DOHH2 (cell line): Measurements from ENCODE around the gene C16orf92.

ENCODE experiments used
- H3F3A ChIP-seq: fragments of 200-600 bp; sonication (generic), shearing (Covaris generic); 2 replicates; pipeline ENCODE4 v1.6.0; 2016; ENCODE audit warnings: antibody characterized with exemption, mild to moderate bottlenecking; ENCODE audit not compliant: control insufficient read depth, insufficient read depth
- H3K27ac ChIP-seq: fragments of 200-600 bp; sonication (generic); 2 replicates; pipeline ENCODE4 v1.5.1; 2014; ENCODE audit warnings: low read depth, mild to moderate bottlenecking, low read length, moderate library complexity
- H3K27me3 ChIP-seq: fragments of 200-600 bp; sonication (generic); 2 replicates; pipeline ENCODE4 v1.6.1; 2014; ENCODE audit warnings: mild to moderate bottlenecking, low read length, mixed read lengths; ENCODE audit not compliant: control insufficient read depth
- H3K36me3 ChIP-seq: fragments of 200-600 bp; sonication (generic); 2 replicates; pipeline ENCODE4 v1.6.1; 2014; ENCODE audit warnings: mild to moderate bottlenecking, low read length, moderate library complexity, mixed read lengths; ENCODE audit not compliant: control insufficient read depth
- H3K4me1 ChIP-seq: fragments of 200-600 bp; sonication (generic); 2 replicates; pipeline ENCODE4 v1.6.1; 2014; ENCODE audit warnings: mild to moderate bottlenecking, low read length, mixed read lengths; ENCODE audit not compliant: control insufficient read depth
- H3K4me2 ChIP-seq: fragments of 200-600 bp; sonication (generic); 2 replicates; pipeline ENCODE4 v1.6.0; 2014; ENCODE audit warnings: mild to moderate bottlenecking, low read length, moderate library complexity
- H3K4me3 ChIP-seq: fragments of 200-600 bp; sonication (generic); 2 replicates; pipeline ENCODE4 v1.5.1; 2014; ENCODE audit warnings: mild to moderate bottlenecking, low read length, mixed read lengths
- H3K79me2 ChIP-seq: fragments of 200-600 bp; sonication (generic); 2 replicates; pipeline ENCODE4 v1.6.1; 2014; ENCODE audit warnings: mild to moderate bottlenecking, low read length, mixed read lengths; ENCODE audit not compliant: control insufficient read depth
- H3K9me2 ChIP-seq: fragments of 200-600 bp; sonication (generic); replicated peaks from 2 replicates; pipeline ENCODE4 v1.6.1; 2014; ENCODE audit warnings: mild to moderate bottlenecking, low read length, mixed read lengths; ENCODE audit not compliant: control insufficient read depth
- H3K9me3 ChIP-seq: fragments of 200-600 bp; sonication (generic); 2 replicates; pipeline ENCODE4 v1.6.1; 2014; ENCODE audit warnings: antibody characterized with exemption, low read length, mixed read lengths; ENCODE audit not compliant: control insufficient read depth, insufficient read depth
- H4K20me1 ChIP-seq: fragments of 200-600 bp; sonication (generic); 2 replicates; pipeline ENCODE4 v1.6.0; 2014; ENCODE audit warnings: low read depth, mild to moderate bottlenecking, antibody characterized with exemption, low read length, moderate library complexity; ENCODE audit not compliant: control insufficient read depth, insufficient read depth
- EZH2phosphoT487 ChIP-seq: fragments of 200-600 bp; sonication (generic); IDR thresholded peaks from 2 replicates; pipeline ENCODE4 v1.6.1; 2017; ENCODE audit warnings: borderline replicate concordance, mild to moderate bottlenecking, antibody characterized with exemption, low read length, moderate library complexity, mixed read lengths
- TF ChIP-seq, protein P1 (sequence below): fragments of 200-600 bp; sonication (generic); IDR thresholded peaks from one replicate; pipeline ENCODE4 v1.5.1; 2014; ENCODE audit warnings: antibody characterized with exemption, mild to moderate bottlenecking, low read depth, low read length; ENCODE audit not compliant: poor library complexity, severe bottlenecking

The C16orf92 gene

DNA sequence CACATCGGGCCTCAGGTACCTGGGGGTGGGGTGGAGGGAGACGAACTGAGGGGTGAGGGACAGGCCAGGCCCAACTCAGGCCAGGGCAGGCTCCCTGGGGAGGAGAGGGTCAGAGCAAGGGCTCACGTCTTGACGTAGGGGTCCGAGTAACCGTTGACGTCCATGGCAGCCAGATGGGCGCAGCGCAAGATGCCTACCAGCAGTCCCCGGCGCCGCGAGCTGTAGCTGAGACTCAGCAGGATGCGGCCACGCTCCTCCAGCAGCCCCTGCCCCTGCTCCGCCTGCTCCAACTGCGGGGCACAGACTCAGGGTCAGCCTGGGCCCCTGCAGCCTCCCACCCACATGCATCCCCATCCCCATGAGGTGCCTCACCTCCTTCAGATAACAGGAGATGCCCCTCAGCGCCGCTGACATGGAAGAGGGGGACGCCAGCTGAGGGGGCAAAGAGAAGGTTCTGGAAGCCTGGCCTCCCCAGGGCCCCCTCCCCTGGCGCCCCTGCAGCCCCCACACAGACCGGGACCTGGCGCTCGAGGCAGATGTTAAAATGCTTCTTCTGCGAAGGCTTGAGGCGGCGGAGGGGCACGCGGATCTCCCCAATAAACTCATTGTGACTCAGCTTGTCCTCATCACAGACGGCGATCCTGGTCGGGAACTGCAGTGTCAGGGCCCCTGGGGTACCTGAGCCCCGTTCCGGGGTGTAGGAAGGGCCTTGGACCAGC, 16.2 kb upstream of the C16orf92 start:
- H3K4me1 ChIP-seq, result peaks cover 15% of the 10 kb centered on the region

DNA sequence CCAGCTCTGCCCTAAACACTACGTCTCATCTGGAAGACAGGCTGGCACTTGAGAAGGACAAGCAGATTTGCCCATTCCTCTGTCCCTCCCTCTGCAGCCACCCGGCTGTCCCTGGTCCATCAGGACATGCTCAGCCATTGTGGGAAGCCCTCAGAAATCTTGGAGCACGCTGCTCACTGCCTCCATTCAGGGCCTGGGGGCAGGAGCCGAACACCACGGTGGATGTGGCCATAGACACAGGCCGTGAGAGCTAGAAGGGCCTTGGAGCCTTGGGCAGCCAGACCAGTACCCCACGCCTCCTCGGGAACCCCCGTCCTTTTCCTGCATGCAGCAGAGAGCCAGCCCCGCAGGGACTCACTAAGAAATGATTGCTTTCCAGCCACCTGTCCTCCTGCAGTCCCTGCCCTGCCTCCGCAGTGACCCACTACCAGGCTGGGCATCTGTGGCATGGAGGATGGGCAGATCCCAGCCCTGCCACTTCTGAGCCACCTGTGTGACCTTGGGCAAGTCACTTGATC, 15.6 kb upstream of the C16orf92 start:
- Histone ChIP-seq H3K4me2 (no peak overlapping the region), H3K27me3 (peaks cover 31% of the 10 kb centered on the region), H3F3A (no peaks in the 10 kb centered on the region), H3K4me1 (peaks cover 19% of the 10 kb centered on the region), H4K20me1 (no peaks in the 10 kb centered on the region), H3K36me3 (peaks cover 14% of the 10 kb centered on the region), H3K27ac (no peak overlapping the region), H3K9me3 (no peaks in the 10 kb centered on the region), H3K9me2 (no peaks in the 10 kb centered on the region), H3K4me3 (no peak overlapping the region), H3K79me2 (no peaks in the 10 kb centered on the region)
- TF ChIP-seq, protein P1, sequence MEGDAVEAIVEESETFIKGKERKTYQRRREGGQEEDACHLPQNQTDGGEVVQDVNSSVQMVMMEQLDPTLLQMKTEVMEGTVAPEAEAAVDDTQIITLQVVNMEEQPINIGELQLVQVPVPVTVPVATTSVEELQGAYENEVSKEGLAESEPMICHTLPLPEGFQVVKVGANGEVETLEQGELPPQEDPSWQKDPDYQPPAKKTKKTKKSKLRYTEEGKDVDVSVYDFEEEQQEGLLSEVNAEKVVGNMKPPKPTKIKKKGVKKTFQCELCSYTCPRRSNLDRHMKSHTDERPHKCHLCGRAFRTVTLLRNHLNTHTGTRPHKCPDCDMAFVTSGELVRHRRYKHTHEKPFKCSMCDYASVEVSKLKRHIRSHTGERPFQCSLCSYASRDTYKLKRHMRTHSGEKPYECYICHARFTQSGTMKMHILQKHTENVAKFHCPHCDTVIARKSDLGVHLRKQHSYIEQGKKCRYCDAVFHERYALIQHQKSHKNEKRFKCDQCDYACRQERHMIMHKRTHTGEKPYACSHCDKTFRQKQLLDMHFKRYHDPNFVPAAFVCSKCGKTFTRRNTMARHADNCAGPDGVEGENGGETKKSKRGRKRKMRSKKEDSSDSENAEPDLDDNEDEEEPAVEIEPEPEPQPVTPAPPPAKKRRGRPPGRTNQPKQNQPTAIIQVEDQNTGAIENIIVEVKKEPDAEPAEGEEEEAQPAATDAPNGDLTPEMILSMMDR, result no peak
- TF ChIP-seq EZH2phosphoT487, result no peak

More for the DNA sequence above, 16.2 kb upstream of the C16orf92 start:
- peaks cover 27% of the 10 kb centered on the region for H3K27me3 ChIP-seq
- H3F3A ChIP-seq, result no peaks in the 10 kb centered on the region
- H3K9me3 ChIP-seq, result no peaks in the 10 kb centered on the region
- no peaks in the 10 kb centered on the region for H3K79me2 ChIP-seq
- no peak overlapping the region for H3K27ac ChIP-seq
- no peak overlapping the region for H3K4me2 ChIP-seq
- TF ChIP-seq, protein P1, result no peak
- TF ChIP-seq EZH2phosphoT487, result no peak
- peaks cover 21% of the 10 kb centered on the region for H3K36me3 ChIP-seq
- H3K9me2 ChIP-seq, result no peaks in the 10 kb centered on the region
- no peaks in the 10 kb centered on the region for H4K20me1 ChIP-seq
- H3K4me3 ChIP-seq, result no peak overlapping the region

DNA sequence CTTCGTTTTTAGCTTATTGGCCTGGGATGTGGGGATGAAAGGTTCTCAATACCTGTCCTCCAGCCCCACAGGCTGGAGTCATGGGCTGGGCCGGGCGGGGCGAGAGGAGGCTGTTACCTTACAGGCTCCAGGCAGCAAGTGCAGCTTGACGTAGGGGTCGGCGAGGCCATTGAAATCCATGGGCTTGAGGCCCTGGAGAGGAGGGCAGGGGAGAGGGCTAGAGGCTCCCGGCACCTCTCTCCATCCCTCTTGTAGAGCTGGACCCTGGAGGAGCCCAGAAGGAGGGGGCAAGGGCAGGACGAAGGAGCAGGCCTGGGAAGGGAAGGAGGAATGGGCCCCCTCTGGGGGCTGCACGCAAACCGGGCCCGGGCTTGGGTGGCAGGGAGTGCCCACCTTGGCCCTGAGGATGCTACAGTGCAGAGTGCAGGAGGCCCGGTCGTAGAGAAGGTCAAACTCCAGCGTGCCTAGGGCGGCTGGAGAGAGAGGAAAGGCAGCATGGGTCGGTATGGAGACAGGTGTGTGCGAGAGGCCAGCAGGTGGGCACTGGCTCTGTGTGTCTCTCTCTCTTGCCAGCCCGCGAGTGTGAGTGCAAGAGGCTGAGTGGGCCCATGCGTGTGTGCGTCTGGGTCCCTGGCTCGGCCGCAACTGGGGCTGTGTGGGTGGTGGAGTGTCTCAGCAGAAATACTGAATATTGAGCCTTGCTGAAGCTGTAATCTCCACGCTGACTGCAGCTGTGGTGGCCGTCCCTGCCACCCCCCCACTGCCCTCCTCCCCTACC, 13.7 kb upstream of the C16orf92 start:
- peaks cover 26% of the 10 kb centered on the region for H3K4me1 ChIP-seq
- H3F3A ChIP-seq, result no peaks in the 10 kb centered on the region
- no peaks in the 10 kb centered on the region for H3K9me3 ChIP-seq
- peaks cover 31% of the 10 kb centered on the region for H3K27me3 ChIP-seq
- H3K9me2 ChIP-seq, result no peaks in the 10 kb centered on the region
- no peak overlapping the region for H3K27ac ChIP-seq
- H4K20me1 ChIP-seq, result no peaks in the 10 kb centered on the region
- no peak overlapping the region for H3K4me3 ChIP-seq
- TF ChIP-seq, protein P1, result no peak
- no peak for TF ChIP-seq EZH2phosphoT487
- H3K79me2 ChIP-seq, result no peaks in the 10 kb centered on the region
- H3K4me2 ChIP-seq, result no peak overlapping the region
- H3K36me3 ChIP-seq, result peaks cover 8% of the 10 kb centered on the region
